ENCODE measurements around the gene TENM4.

Gene TENM4

DNA sequence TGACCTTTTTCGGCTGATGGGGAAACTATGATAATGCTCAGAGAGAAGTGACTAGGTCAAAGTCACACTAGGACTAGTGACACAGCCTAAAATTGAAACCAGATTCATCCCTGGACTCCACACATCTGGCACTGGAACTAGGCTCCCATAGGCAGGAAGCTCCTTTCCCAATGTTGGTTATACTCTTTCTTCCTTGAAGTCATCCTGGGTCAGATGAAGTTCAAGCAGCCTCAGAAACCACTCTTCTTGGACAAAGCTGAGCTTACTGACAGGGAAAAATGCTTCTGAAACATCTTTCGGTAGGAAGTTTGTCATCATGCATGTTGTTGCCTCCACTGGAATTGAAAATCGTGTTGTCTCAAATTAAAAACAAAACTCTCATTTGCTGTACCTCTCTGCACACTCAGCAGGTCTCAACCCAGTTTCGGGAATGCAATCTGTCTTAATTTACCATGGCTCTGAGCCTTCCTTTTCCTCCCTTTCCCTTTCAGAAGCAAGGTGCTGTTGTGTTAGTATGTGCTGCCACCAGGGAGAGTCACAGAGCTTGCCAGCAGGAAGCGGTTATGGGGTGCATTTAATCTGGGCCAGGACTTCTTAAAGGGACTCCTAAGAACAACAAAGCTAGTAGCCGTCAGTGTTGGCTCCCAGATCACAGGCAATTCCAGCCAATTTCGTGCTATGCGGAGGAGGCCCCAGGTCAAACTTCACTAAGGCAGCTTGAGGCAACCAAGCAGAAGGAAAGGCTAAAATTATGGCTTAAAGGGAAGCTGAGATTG, 384.8 kb downstream of the TENM4 start:
- H4K91ac ChIP-seq (ENCODE audit: low read depth, low read length, poor library complexity): no peak overlapping the region
- no peak overlapping the region for H3K14ac ChIP-seq (ENCODE audit: low read length)
- H3K4me3 ChIP-seq (ENCODE audit: low read length in 2 of 2): no peak overlapping the region
- H2BK15ac ChIP-seq (ENCODE audit: low read length): no peak overlapping the region
- no peak overlapping the region for H4K8ac ChIP-seq (ENCODE audit: low read depth, low read length)
- peaks cover 9 to 13% of the 10 kb centered on the region in 2 donors for H3K4me1 ChIP-seq (ENCODE audit: control insufficient read depth in 2 of 2, insufficient read depth in 1 of 2, low read depth in 1 of 2, low read length in 2 of 2)
- no peak overlapping the region for H3K4me2 ChIP-seq (ENCODE audit: insufficient read depth, low read length, poor library complexity, severe bottlenecking)
- H3K4ac ChIP-seq (ENCODE audit: low read length): no peak overlapping the region
- no peak overlapping the region for H3K9ac ChIP-seq (ENCODE audit: low read depth, low read length, poor library complexity)
- H2BK12ac ChIP-seq (ENCODE audit: low read length): no peak overlapping the region
- H3K27me3 ChIP-seq (ENCODE audit: control insufficient read depth in 3 of 3, insufficient read depth in 3 of 3, low read depth in 1 of 3, low read length in 3 of 3): no peaks in the 10 kb centered on the region
- H3K18ac ChIP-seq (ENCODE audit: low read length): no peak overlapping the region
- H3K9me3 ChIP-seq (replicated peaks in 1 of 2; ENCODE audit: control insufficient read depth in 2 of 2, insufficient read depth in 1 of 2, low read depth in 1 of 2, low read length in 2 of 2): no peaks in the 10 kb centered on the region
- DNase-seq (ENCODE audit: low spot score): no peak
- H2AK5ac ChIP-seq (ENCODE audit: low read depth, low read length): no peak overlapping the region
- WGBS, 2 donors (ENCODE audit: extremely low coverage in 2 of 2, insufficient read length in 2 of 2, insufficient replicate concordance in 1 of 2): no CpG with 5 or more reads among the region's 8 CpGs
- no peak overlapping the region for H2AFZ ChIP-seq (ENCODE audit: low read length)
- H3K27ac ChIP-seq (replicated peaks; ENCODE audit: low read length): no peak overlapping the region
- H2BK120ac ChIP-seq (ENCODE audit: low read depth, low read length): no peak overlapping the region
- no peak overlapping the region for H3K23ac ChIP-seq (ENCODE audit: low read depth, low read length, poor library complexity)
- no peak overlapping the region for H2BK5ac ChIP-seq (ENCODE audit: low read length)
- no peaks in the 10 kb centered on the region for H3K79me1 ChIP-seq (ENCODE audit: low read depth, low read length)
- no peaks in the 10 kb centered on the region for H3K36me3 ChIP-seq (replicated peaks in 1 of 2; ENCODE audit: control insufficient read depth in 2 of 2, insufficient read depth in 2 of 2, low read length in 2 of 2)

GRCh38 chr11:79054636-79055035, 386.2 kb downstream of the TENM4 start:
- WGBS, 2 donors (ENCODE audit: extremely low coverage in 2 of 2, insufficient read length in 2 of 2, insufficient replicate concordance in 1 of 2): no CpG with 5 or more reads among the region's 3 CpGs

GRCh38 chr11:79052544-79052943, 388.3 kb downstream of the TENM4 start:
- Histone ChIP-seq H2BK120ac (ENCODE audit: low read depth, low read length) (no peak overlapping the region), H3K27me3 (ENCODE audit: control insufficient read depth in 3 of 3, insufficient read depth in 3 of 3, low read depth in 1 of 3, low read length in 3 of 3) (no peaks in the 10 kb centered on the region), H2BK12ac (ENCODE audit: low read length) (no peak overlapping the region), H2AK5ac (ENCODE audit: low read depth, low read length) (no peak overlapping the region), H2AFZ (ENCODE audit: low read length) (no peak overlapping the region), H3K79me1 (ENCODE audit: low read depth, low read length) (no peaks in the 10 kb centered on the region), H3K14ac (ENCODE audit: low read length) (no peak overlapping the region), H3K27ac (replicated peaks; ENCODE audit: low read length) (no peak overlapping the region), H3K9ac (ENCODE audit: low read depth, low read length, poor library complexity) (no peak overlapping the region), H3K36me3 (replicated peaks in 1 of 2; ENCODE audit: control insufficient read depth in 2 of 2, insufficient read depth in 2 of 2, low read length in 2 of 2) (no peaks in the 10 kb centered on the region), H3K23ac (ENCODE audit: low read depth, low read length, poor library complexity) (no peak overlapping the region), H2BK5ac (ENCODE audit: low read length) (no peak overlapping the region), H4K8ac (ENCODE audit: low read depth, low read length) (no peak overlapping the region), H3K4ac (ENCODE audit: low read length) (no peak overlapping the region), H3K4me2 (ENCODE audit: insufficient read depth, low read length, poor library complexity, severe bottlenecking) (no peak overlapping the region), H3K4me3 (ENCODE audit: low read length in 2 of 2) (no peak overlapping the region), H3K18ac (ENCODE audit: low read length) (no peak overlapping the region), H4K91ac (ENCODE audit: low read depth, low read length, poor library complexity) (no peak overlapping the region), H2BK15ac (ENCODE audit: low read length) (no peak overlapping the region), H3K9me3 (replicated peaks in 1 of 2; ENCODE audit: control insufficient read depth in 2 of 2, insufficient read depth in 1 of 2, low read depth in 1 of 2, low read length in 2 of 2) (no peaks in the 10 kb centered on the region), H3K4me1 (ENCODE audit: control insufficient read depth in 2 of 2, insufficient read depth in 1 of 2, low read depth in 1 of 2, low read length in 2 of 2) (peaks cover 0 to 2% of the 10 kb centered on the region in 2 donors)
- WGBS, 2 donors (ENCODE audit: extremely low coverage in 2 of 2, insufficient read length in 2 of 2, insufficient replicate concordance in 1 of 2): no CpG with 5 or more reads among the region's 3 CpGs
- DNase-seq (ENCODE audit: low spot score): no peak

More at GRCh38 chr11:79054636-79055035, 386.2 kb downstream of the TENM4 start:
- Histone ChIP-seq H4K91ac (ENCODE audit: low read depth, low read length, poor library complexity) (no peak overlapping the region), H2BK120ac (ENCODE audit: low read depth, low read length) (no peak overlapping the region), H3K4me1 (ENCODE audit: control insufficient read depth in 2 of 2, insufficient read depth in 1 of 2, low read depth in 1 of 2, low read length in 2 of 2) (peaks cover under 1 to 5% of the 10 kb centered on the region in 2 donors), H3K27me3 (ENCODE audit: control insufficient read depth in 3 of 3, insufficient read depth in 3 of 3, low read depth in 1 of 3, low read length in 3 of 3) (no peaks in the 10 kb centered on the region), H3K4me3 (ENCODE audit: low read length in 2 of 2) (no peak overlapping the region), H3K18ac (ENCODE audit: low read length) (no peak overlapping the region), H2BK12ac (ENCODE audit: low read length) (no peak overlapping the region), H3K36me3 (replicated peaks in 1 of 2; ENCODE audit: control insufficient read depth in 2 of 2, insufficient read depth in 2 of 2, low read length in 2 of 2) (no peaks in the 10 kb centered on the region), H3K79me1 (ENCODE audit: low read depth, low read length) (no peaks in the 10 kb centered on the region), H2AK5ac (ENCODE audit: low read depth, low read length) (no peak overlapping the region), H3K4ac (ENCODE audit: low read length) (no peak overlapping the region), H2AFZ (ENCODE audit: low read length) (no peak overlapping the region), H3K23ac (ENCODE audit: low read depth, low read length, poor library complexity) (no peak overlapping the region), H3K27ac (replicated peaks; ENCODE audit: low read length) (no peak overlapping the region), H3K9me3 (replicated peaks in 1 of 2; ENCODE audit: control insufficient read depth in 2 of 2, insufficient read depth in 1 of 2, low read depth in 1 of 2, low read length in 2 of 2) (no peaks in the 10 kb centered on the region), H2BK5ac (ENCODE audit: low read length) (no peak overlapping the region), H3K4me2 (ENCODE audit: insufficient read depth, low read length, poor library complexity, severe bottlenecking) (no peak overlapping the region), H3K14ac (ENCODE audit: low read length) (no peak overlapping the region), H3K9ac (ENCODE audit: low read depth, low read length, poor library complexity) (no peak overlapping the region), H4K8ac (ENCODE audit: low read depth, low read length) (no peak overlapping the region), H2BK15ac (ENCODE audit: low read length) (no peak overlapping the region)
- DNase-seq (ENCODE audit: low spot score): no peak

GRCh38 chr11:79050786-79051185, 390.0 kb downstream of the TENM4 start:
- H3K4ac ChIP-seq (ENCODE audit: low read length): no peak overlapping the region
- H3K14ac ChIP-seq (ENCODE audit: low read length): no peak overlapping the region
- H2BK120ac ChIP-seq (ENCODE audit: low read depth, low read length): no peak overlapping the region
- no peaks in the 10 kb centered on the region for H3K27me3 ChIP-seq (ENCODE audit: control insufficient read depth in 3 of 3, insufficient read depth in 3 of 3, low read depth in 1 of 3, low read length in 3 of 3)
- DNase-seq (ENCODE audit: low spot score): no peak
- H3K18ac ChIP-seq (ENCODE audit: low read length): no peak overlapping the region
- H2BK15ac ChIP-seq (ENCODE audit: low read length): no peak overlapping the region
- H3K9me3 ChIP-seq (replicated peaks in 1 of 2; ENCODE audit: control insufficient read depth in 2 of 2, insufficient read depth in 1 of 2, low read depth in 1 of 2, low read length in 2 of 2): no peaks in the 10 kb centered on the region
- peaks cover 11 to 15% of the 10 kb centered on the region in 2 donors for H3K4me1 ChIP-seq (ENCODE audit: control insufficient read depth in 2 of 2, insufficient read depth in 1 of 2, low read depth in 1 of 2, low read length in 2 of 2)
- no peak overlapping the region for H3K9ac ChIP-seq (ENCODE audit: low read depth, low read length, poor library complexity)
- no peak overlapping the region for H3K4me2 ChIP-seq (ENCODE audit: insufficient read depth, low read length, poor library complexity, severe bottlenecking)
- H3K27ac ChIP-seq (replicated peaks; ENCODE audit: low read length): no peak overlapping the region
- H4K8ac ChIP-seq (ENCODE audit: low read depth, low read length): no peak overlapping the region
- H3K79me1 ChIP-seq (ENCODE audit: low read depth, low read length): no peaks in the 10 kb centered on the region
- no peak overlapping the region for H3K23ac ChIP-seq (ENCODE audit: low read depth, low read length, poor library complexity)
- H3K4me3 ChIP-seq (ENCODE audit: low read length in 2 of 2): no peak overlapping the region
- H2AK5ac ChIP-seq (ENCODE audit: low read depth, low read length): no peak overlapping the region
- H2BK12ac ChIP-seq (ENCODE audit: low read length): no peak overlapping the region
- H3K36me3 ChIP-seq (replicated peaks in 1 of 2; ENCODE audit: control insufficient read depth in 2 of 2, insufficient read depth in 2 of 2, low read length in 2 of 2): no peaks in the 10 kb centered on the region
- no CpG with 5 or more reads among the region's 3 CpGs for WGBS, 2 donors (ENCODE audit: extremely low coverage in 2 of 2, insufficient read length in 2 of 2, insufficient replicate concordance in 1 of 2)
- no peak overlapping the region for H2AFZ ChIP-seq (ENCODE audit: low read length)
- H2BK5ac ChIP-seq (ENCODE audit: low read length): no peak overlapping the region
- no peak overlapping the region for H4K91ac ChIP-seq (ENCODE audit: low read depth, low read length, poor library complexity)
